NCI-H1092 (cell line): ENCODE results near the gene ANKRD65.

Source experiments
- DNase-seq: peaks from one replicate; lab custom pipeline; 2025; lab: John Stamatoyannopoulos, UW

Gene ANKRD65

DNA sequence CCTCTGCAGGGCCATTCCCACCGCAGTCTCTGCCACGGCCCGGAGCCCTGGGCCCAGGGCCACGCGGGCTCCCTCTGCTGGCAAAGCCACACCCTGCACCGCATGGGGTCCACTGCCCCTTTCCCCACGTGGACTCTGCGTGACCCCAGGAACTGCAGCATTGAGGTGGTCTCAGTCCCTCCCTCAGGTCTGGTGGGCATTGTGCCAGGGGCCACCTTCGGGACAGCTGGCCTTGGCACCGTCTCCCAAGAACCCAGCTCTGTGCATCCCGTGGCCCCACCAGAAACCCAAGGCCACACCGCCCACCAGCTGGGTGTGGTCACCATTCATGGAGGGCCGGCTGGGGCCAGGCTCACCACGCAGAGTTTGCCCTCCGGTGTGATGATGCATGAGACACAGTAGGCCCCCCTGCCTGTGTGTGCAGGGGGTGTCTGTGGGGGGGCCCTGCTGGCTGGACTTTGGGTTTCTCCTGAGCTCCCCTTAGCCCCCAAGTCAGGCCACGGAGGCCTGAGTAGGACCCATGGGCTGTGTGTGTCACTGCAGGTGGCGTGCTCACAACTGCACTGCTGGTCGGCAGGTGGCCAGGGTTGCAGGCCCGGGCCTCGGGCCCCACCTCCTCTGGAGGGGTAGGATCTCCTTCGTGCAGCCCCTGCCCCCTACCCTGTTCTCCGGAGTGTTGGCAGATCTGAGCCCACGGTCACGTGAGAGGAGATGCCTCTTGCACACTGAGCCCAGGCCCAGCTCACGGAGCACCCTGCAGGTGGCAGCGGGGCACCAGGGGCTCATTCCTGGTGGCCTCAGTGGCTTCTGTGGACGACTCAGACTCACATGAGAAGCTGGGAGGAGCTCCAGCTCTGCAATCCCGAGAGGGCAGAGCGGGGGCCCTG is 20.2 kb upstream of the ANKRD65 start:
- no peak for DNase-seq

- no peak for DNase-seq
Measured at GRCh38 chr1:1440262-1441001, 19.4 kb upstream of the ANKRD65 start.

GRCh38 chr1:1439546-1440261 is 18.6 kb upstream of the ANKRD65 start:
- DNase-seq = no peak

GRCh38 chr1:1438531-1439381 is 17.7 kb upstream of the ANKRD65 start:
- DNase-seq = no peak

GRCh38 chr1:1437904-1438376 is 16.9 kb upstream of the ANKRD65 start:
- no peak for DNase-seq

GRCh38 chr1:1437033-1437903 is 16.2 kb upstream of the ANKRD65 start:
- no peak for DNase-seq

DNA sequence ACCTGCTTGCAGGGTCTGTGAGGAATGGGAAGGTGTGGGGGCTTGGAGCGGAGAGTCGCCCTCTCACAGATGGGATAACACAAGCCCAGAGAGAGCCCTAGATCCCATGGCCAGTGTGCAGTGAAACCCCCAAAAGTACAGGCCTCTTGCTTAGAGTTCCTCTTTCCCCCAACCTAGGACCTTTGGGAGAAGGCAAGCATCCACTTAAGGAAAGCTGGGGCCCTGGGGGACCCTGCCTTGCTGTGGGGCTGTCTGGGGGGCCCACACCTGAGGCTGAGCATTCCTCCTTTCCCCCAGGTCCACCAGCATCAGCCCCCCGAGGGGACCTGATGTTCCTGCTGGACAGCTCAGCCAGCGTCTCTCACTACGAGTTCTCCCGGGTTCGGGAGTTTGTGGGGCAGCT is 15.6 kb upstream of the ANKRD65 start:
- no peak for DNase-seq

DNA sequence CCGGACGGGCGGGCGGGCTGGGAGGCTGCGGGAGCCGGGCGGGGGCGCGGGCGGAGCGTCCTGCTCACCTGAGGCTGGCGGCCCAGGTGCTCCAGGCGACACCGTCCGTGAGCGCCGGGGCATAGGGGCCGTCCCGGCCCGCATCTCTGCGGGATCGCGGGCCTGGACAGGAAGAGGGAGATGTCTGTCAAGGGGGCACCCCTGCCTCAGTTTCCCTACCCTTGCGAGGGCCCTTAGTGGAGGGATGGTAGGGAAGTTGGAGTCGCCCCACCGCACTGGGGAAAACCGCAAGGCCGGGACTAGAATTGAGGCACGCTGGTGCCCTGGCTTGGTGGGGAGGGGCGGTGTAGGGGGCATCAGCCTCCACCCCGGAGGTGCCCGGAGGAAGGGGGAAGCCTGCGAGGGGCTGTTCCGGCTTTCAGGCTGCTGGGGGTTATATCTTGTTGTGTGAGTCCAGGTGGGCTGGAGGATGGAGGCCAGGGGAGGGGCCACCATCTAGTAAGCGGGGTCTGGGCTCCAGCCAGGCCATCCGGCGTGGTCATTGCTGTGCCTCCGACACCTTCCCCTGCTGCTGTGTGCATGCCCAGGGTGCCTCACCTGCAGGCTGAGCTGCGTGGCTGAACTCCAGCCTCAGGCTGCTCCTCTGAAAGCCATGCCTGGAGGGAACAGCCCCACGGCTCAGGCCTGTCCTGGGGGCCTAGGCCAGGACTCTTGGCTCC is 15.0 kb upstream of the ANKRD65 start:
- DNase-seq = no peak

DNA sequence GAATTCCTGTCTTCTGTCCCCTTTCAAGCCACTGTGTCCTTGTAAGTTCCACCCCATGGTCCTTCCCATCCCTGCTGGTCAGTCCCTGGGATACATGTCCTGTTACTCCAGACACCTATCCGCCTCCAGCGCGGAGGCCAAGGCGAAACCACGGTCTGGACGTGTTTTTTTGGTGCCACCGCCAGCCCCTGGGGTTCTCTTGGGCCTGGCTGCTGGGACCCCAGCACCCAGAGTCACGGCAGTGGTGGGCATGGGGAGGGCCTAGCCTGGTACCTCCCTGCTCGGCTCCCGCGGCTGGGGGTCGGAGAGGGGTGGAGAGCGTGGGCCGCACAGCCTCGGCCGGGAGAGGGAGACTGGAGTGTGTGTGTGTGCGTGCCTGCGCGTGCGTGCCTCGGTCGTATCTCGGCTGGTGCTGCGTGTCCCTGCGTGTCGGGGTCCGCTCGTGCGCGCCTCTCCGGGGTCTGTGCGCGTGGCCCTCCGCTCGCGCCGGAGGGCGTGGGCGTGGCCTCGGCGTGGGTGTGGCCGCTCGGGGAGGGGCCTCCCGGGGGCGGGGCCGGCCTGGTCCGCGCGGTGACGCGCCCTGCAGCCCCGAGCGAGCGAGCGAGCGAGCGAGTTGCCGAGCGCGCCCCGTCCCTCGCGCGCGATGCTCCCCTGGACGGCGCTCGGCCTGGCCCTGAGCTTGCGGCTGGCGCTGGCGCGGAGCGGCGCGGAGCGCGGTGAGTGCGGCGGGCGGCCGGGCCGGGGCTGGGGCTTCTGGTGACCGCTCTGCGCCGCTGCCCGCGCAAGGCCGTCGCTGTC is 14.2 kb upstream of the ANKRD65 start, which contains the start of gene VWA1:
VWA1 (plus strand) TSS at position 585 of the 798 bp plus-strand sequence; CDS start at position 644, 59 bp downstream.
- DNase-seq = no peak

DNA sequence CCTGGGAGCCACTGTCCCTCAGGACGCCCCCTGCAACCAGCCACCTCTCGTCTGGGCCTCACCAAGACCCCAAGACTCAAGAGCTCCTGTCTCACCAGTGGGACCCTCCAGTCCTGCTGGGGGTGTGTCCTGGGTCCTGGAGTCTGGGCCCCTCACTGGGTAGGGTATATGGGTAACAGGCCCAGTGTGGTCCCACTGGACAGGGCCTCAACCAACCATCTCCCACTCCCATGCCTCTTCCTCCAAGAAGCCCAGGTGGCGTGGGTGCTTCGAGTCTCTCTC is 13.7 kb upstream of the ANKRD65 start:
- no peak for DNase-seq

DNA sequence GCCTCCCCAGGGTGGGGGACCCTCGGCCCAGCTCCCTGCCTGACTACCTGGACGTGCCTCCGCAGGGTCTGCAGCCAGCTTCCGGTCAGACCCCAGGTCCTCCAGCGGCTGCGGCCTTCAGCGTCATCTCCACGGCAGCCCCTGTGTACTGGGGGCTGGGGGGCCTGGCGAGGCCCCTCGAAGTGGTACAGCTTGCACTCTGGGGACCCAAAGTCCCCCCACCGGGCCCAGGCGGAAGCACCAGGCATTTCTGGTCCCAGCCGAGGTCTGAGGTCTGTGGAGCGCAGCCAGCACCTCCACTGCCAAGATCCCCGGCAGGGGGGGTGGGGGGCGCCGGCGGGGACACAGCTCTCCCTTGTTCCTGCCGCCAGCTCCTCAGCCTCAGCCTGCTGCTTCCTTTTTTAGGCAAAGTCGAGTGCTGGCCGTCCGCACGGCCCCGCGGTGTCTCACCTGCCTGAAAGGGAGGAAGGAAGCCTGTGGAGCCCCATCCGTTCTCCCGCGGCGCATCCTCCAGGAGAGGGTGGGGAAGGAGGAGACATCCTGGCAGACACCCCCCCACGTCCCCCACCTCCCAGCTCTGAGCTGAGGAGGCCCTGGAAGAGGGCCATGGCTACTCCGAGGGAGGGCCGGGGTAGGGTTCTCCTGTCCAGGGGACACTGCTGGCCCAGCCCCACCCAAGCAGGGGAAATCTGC is 13.2 kb upstream of the ANKRD65 start:
- no peak for DNase-seq

GRCh38 chr1:1433804-1434130 is 12.7 kb upstream of the ANKRD65 start:
- no peak for DNase-seq

- DNase-seq = no peak
Measured at GRCh38 chr1:1432951-1433803, 12.1 kb upstream of the ANKRD65 start.

DNA sequence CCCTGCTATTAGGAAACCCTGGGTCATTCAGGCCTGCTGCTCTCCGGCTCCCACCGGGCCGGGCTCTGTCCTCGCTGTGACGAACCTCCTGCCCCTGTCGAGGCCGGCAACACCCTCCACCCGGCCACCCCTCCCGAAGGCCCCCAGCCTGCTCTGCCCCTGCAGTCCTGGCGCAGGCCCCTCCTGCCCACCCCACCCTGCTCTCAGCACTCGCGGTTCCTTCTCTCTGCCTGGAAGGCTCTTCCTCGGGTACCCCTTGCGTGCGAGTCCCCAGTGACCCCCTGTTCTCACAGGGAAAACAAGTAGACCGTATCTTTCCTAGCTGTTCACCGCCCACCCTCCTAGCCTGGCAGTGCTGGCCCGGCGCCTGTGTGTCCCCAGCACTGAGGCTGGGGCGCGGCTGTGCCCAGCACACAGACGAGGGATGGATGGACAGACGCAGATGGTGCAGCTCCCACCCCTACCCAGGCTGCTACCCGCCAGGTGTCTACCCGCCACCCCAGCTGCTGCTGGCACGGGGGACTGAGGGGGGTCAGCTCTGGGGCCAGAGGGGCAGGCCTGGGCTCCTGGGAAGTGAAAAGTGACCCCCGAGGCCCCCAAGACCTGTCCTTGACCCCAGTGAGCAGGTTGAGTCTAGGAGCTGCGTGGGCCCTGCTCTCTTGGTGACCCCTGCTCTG is 11.3 kb upstream of the ANKRD65 start:
- DNase-seq = no peak

DNA sequence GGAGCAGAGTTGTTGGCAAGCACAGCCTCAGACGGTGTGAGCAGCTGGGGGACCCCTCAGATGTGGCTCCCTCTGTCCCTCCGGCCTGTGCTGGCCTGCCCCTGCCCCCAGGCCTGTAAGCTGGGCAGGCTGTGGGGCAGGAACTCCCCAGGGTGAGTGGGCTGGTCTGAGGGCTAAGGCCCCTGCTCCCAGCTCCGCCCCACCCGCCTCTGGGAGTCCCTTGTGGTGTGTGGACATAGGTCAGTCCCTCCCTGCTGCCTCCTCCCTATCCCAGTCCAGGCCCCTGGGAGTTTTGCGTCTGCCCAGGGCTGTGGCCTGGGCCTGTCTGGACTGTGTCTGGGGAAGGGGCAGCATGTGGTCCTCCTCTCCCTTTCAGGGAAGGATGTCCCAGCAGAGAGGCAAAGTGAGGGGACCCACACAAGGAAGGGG is 10.8 kb upstream of the ANKRD65 start:
- DNase-seq = no peak

DNA sequence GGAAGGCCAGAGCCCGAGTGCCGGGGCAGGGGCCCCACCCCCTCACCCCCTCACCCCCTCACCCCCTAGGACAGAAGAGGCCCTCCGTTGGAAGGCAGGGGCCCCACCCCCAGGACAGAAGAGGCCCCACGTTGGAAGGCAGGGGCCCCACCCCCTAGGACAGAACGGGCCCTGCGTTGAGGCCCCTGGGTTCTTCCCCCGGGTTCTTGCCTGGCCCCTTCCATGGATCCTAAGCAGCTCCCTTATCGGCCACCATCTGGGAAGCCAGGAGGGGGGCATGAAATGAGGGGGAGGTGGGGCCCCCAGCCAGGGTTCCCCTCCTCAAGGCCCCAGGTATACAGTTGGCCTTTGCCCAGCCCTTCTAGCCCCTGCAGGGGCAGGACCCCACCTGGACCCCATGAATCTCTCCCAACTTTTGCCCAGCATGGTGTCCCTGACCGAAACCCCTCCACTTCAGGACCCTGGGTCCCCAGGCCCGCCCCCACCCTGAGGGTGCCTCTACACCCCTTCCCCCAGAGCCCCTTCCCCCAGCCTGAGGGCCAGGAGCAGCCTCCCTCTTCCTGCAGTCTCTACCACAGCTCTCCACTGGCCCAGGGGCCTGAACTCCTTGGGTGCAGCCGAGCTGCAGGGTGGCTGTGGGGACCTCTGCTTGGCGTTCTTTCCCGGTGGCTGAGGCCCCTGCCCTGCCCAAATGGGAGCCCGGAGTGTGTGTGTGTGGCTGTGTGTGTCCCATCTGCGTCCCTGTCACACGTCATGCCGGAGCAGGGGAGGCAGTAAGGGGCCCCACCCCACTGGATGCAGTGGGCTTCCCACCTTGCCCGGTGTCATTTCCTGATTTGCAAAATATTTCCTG is 10.1 kb upstream of the ANKRD65 start:
- DNase-seq = no peak
